HG03025 (cell line): ENCODE measurements around the gene CYTL1.

Experiments used
- ATAC-seq: cut with Tn5 transposase; IDR thresholded peaks from one replicate; pipeline ENCODE4 v1.9.1; 2021; ENCODE audit warnings: mild to moderate bottlenecking, moderate library complexity; ENCODE audit not compliant: unreplicated experiment, low FRiP score

Gene CYTL1

GRCh38 chr4:4979971-4980370 lies 39.3 kb downstream of the CYTL1 start:
- ATAC-seq: no peak

GRCh38 chr4:4974727-4975126 lies 44.5 kb downstream of the CYTL1 start:
- no peak for ATAC-seq

GRCh38 chr4:4971796-4972195 lies 47.5 kb downstream of the CYTL1 start:
- no peak for ATAC-seq

- ATAC-seq: no peak
Measured at GRCh38 chr4:4969298-4969697, 50.0 kb downstream of the CYTL1 start.

GRCh38 chr4:4968161-4968725 lies 51.0 kb downstream of the CYTL1 start:
- ATAC-seq: no peak
